HG02759 (cell line): ENCODE results near the gene VAV2.

Experiments
- ATAC-seq: cut with Tn5 transposase; IDR thresholded peaks from one replicate; pipeline ENCODE4 v1.9.1; 2021; ENCODE audit warnings: mild to moderate bottlenecking, moderate library complexity; ENCODE audit not compliant: unreplicated experiment

VAV2 gene

GRCh38 chr9:133982971-133983720, 9.0 kb downstream of the VAV2 start:
- ATAC-seq = no peak

GRCh38 chr9:133981958-133982681, 10.0 kb downstream of the VAV2 start:
- ATAC-seq = no peak

GRCh38 chr9:133981589-133981957, 10.6 kb downstream of the VAV2 start:
- no peak for ATAC-seq

GRCh38 chr9:133980864-133981588, 11.1 kb downstream of the VAV2 start:
- ATAC-seq = no peak

GRCh38 chr9:133979921-133980863, 11.9 kb downstream of the VAV2 start:
- ATAC-seq = no peak

GRCh38 chr9:133979273-133979920, 12.7 kb downstream of the VAV2 start:
- ATAC-seq = no peak

- ATAC-seq = no peak
Measured at GRCh38 chr9:133978899-133979272, 13.2 kb downstream of the VAV2 start.

- no peak for ATAC-seq
Measured at GRCh38 chr9:133978226-133978898, 13.8 kb downstream of the VAV2 start.

- no peak for ATAC-seq
Measured at GRCh38 chr9:133977421-133978201, 14.5 kb downstream of the VAV2 start.

GRCh38 chr9:133976887-133977286, 15.2 kb downstream of the VAV2 start:
- ATAC-seq = no peak

- no peak for ATAC-seq
Measured at GRCh38 chr9:133976191-133976861, 15.8 kb downstream of the VAV2 start.

GRCh38 chr9:133975511-133975910, 16.6 kb downstream of the VAV2 start:
- no peak for ATAC-seq

- no peak for ATAC-seq
Measured at GRCh38 chr9:133974631-133975341, 17.3 kb downstream of the VAV2 start.

- no peak for ATAC-seq
Measured at GRCh38 chr9:133973791-133974630, 18.1 kb downstream of the VAV2 start.

GRCh38 chr9:133973111-133973790, 18.9 kb downstream of the VAV2 start:
- ATAC-seq = no peak
